Measurements from ENCODE around the gene NTMT1.

The NTMT1 gene

GRCh38 chr9:129597355-129598088 lies 28.4 kb upstream of the NTMT1 start:
- peak; percentile 33 for DNase-seq (ENCODE audit: low spot score)

DNA sequence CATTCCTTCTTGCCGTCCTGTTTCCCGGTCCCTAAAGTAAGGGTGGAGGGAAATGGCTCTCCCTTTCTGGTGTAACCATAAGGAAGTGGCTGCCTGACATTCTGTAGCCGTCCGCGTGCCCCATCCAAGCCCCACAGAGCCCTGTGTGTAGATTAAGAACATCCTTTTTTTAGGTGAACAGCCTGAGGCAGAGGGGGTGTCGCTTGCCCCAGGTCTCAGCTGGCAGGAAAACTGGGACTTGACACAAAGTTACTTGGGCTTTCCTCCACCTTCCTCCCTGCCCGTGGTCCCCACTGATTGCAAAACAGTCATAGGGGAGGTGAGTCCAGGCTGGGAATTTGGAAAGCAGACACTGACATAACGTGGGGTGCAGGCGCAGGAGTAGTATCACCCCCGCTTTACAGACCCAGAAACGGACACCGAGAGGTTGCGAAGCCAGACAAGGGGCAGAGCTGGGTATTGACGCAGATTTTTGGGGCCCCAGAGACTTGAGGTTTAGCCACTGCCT lies 27.8 kb upstream of the NTMT1 start:
- DNase-seq (ENCODE audit: low spot score) = no peak

DNA sequence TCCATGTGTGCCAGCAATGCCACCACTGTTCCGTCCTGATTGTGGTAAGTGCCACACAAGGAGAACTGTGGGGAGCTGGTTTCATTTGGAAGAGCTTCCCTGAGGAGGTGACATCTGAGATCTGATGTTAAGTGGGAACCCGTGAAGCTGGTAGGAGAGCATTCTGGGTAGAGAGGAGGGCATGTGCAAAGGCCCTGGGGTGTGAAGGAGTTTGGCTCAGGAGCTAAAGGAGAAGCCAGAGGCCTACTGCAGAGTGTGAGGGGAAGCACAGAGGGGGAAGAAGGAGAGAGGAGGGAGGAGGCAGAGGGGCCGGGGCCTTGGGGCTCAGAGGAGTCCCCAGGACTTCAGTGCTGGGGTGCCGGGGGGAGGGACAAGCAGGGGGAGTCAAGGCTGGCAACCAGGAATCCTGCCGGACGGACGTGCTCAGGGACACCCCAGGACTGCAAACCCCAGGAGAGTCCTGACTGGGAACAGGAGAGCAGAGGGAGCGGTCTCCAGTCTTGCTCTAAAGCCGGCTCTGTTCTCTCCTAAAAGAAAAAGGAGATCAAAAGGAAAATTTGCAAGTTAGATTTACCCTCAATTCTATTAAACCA lies 24.8 kb upstream of the NTMT1 start:
- DNase-seq (ENCODE audit: low spot score) = no peak

DNA sequence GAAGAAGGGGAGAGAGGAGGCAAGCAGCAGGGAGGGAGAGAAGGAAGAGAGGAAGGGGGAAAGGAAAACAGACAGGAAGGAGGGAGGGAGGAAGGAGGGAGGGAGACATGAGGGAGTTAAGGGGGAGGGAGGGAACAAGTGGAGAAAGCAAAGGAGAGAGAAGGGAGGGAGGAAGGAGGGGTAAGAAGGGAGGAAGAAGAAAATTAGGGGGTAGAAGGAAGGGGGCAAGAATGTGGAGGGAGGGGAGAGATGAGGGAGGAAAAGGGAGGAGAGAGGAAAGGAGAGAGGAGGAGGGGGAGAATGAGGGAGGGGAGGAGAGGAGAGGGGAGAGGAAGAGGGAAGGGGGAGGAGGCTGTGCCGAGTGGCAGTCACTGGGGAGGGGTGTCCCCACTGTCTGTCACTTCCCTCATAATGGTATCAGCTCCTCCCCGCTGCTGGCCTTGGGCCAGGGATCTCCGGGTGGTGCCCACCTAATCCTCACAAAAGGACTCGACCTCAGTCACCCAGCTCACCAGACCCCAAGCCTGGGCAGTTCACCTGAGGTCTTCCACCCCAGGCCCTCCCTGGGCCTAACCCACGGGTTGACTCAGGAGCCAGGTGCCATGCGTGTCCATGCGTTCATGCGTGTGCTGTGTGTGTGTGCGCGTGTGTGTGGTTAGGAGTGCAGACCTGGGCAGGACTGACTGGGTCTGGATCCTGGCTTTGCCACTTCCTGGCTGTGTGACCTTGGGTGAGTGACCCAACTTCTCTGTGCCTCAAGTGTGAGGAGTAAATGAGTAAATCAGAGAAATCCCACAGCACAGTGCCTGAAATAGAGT lies 23.2 kb upstream of the NTMT1 start:
- DNase-seq (ENCODE audit: low spot score) = no peak

DNA sequence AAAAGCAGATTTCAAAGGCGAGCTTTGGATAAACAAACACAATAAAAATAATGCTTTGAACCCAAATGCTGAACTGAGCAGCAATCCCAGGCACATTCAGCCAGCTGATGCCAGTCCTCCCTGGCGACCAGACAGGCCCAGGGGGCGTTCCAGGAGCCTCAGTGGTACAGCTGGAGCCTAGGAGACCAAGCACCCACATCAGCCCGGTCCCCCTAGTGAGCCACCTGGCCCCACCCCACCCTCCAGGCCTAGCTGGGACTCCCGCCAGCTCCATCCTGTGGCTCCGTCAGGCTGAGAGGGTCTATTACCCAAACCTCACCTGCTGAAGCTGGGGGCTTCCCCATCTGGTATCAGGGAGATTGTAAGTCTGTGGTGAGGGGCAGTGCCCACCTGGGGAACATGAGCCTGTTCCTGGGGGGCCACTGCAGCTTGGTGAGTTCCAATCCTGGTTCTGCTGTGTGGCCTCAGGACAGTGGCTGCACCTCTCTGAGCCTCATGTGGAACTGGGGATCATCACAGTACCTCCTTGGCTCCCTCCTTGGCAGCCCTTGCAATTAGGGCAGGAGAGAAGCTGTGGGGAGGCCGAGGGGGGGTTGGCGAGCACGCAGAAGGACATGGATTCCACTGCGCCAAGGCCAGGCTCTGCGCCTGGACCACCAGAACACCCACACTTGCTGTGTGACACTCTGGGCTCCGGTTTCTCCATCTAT lies 21.8 kb upstream of the NTMT1 start:
- no peak for DNase-seq (ENCODE audit: low spot score)

DNA sequence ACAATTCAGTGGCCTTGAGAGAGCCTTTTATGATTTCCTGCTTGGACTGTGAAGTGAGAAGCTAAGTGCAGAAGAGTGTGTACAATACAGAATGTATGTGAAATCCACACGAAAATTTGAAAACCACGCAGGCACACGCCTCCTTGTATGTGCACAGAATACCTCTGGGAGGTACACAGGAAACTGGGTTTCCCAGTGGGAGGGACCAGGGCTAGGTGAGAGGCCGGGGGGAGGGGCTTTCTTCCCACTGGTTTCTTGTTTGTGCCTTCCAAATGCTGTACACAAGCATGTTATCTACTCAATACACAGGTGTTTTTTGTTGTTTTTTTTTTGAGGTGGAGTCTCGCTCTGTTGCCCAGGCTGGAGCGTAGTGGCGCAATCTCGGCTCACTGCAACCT lies 21.2 kb upstream of the NTMT1 start:
- no peak for DNase-seq (ENCODE audit: low spot score)

- no peak for DNase-seq (ENCODE audit: low spot score)
Measured at GRCh38 chr9:129606161-129607026, 19.6 kb upstream of the NTMT1 start.

DNA sequence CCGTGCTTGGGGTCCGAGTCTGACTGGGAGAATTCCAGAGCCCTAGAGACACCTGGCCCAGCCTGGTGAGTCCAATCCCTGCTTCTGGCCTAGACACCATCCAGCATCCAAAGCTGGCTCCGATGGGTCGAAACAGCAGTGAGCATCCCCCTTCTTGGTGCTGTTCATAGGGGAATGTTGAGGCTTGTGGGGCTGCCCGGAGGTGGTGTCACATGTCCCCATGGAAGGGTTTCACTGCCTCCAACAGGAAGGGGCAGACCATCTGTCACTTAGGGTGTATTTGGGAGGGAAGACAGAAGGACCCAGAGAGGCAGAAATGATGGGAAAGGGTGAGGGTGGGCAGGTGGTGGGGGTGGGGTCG lies 19.0 kb upstream of the NTMT1 start:
- no peak for DNase-seq (ENCODE audit: low spot score)

- no peak for DNase-seq (ENCODE audit: low spot score)
Measured at GRCh38 chr9:129608561-129609481, 17.1 kb upstream of the NTMT1 start.

DNA sequence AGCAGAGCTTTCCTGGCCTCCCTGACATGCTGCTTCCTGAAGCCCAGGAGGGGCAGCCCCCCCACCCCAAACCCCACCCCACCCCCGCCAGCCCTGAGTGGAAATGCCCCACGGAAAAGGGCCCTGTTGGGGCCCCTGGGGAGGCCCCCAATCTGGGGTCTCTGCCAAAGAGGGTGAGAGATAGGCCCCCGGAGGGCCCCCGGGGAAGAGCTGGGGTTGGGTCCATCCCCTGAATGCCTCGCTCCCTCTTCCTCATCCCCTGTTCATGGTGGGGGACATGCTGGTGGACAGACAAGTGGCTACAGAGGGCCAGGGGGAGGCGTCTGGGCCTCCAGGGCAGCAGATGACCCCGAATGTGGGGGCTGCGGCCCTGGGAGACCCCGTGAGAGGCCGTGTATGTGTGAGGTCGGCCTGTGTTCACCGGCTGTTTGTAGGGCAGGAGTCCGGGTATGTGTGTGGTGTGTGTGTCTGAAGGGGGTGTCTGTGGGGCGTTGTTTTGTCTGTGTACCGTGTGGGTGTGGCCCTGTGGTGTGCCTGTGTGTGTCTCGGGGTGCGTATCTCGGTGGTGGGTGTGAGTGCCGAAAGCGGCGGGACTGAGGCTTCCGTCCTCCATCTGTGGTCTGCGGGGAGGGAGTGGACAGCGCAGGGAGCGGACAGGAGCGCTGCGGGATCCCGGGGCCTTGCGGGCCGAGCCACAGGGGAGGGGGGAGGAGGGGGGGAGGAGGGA lies 16.3 kb upstream of the NTMT1 start:
- DNase-seq (ENCODE audit: low spot score) = peak; percentile 75

DNA sequence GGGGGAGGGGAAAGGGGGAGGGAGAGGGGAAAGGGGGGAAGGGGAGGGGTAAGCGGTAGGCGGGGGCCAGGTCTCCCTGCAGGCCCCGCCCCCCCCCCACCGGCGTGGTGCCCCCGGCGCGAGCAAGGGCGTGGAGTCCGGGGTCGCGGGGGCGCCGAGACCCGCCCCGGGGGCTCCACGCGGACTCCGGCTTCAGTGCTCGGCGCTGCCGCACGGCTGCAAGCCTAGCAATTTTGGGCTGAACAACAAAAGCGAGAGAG lies 15.8 kb upstream of the NTMT1 start:
- no peak for DNase-seq (ENCODE audit: low spot score)

DNA sequence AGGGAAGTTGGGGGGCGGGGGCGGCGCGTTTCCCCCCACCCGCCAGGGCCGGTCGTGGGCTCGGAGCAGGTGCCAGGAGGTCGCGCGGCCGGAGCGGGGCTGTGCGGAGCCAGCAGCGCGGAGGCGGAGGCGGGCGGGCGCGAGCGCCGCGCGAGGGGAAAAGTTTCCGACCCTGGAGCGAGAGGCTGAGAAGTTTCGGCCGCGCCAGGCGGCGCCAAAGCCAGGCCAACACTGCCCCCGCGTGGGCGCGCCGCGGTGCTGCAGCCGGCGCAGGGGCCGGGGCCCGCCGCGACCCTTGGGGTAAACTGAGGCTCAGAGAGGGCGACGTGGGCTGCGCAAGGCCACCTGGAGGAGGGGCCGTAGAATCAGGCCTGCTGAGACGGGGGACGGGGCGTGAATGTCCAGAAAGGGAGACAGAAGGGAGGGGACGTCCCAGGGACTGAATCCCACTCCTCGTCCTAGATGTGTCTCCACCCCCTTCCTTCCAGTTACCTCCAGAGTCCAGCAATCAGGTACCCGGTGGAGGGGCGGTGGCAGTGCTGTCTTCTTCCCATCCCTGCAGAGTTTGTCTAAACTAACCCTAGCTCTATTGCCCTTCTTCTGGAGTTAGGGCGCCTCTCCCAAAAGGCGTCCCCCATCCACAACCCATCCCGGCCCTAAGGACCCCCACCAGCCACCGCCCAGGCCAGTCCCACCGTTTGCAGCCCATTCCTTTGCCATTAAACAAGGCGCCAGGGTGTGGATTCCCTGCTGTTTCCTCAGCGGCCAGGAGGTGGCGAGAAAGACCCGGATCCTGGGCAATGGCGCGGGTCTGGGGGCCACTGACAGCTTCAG lies 15.3 kb upstream of the NTMT1 start:
- peak; percentile 68 for DNase-seq (ENCODE audit: low spot score)

- no peak for DNase-seq (ENCODE audit: low spot score)
Measured at GRCh38 chr9:129611307-129611800, 14.6 kb upstream of the NTMT1 start.

- no peak for DNase-seq (ENCODE audit: low spot score)
Measured at GRCh38 chr9:129612123-129612522, 13.8 kb upstream of the NTMT1 start.

GRCh38 chr9:129612815-129613519 lies 13.0 kb upstream of the NTMT1 start:
- no peak for DNase-seq (ENCODE audit: low spot score)

DNA sequence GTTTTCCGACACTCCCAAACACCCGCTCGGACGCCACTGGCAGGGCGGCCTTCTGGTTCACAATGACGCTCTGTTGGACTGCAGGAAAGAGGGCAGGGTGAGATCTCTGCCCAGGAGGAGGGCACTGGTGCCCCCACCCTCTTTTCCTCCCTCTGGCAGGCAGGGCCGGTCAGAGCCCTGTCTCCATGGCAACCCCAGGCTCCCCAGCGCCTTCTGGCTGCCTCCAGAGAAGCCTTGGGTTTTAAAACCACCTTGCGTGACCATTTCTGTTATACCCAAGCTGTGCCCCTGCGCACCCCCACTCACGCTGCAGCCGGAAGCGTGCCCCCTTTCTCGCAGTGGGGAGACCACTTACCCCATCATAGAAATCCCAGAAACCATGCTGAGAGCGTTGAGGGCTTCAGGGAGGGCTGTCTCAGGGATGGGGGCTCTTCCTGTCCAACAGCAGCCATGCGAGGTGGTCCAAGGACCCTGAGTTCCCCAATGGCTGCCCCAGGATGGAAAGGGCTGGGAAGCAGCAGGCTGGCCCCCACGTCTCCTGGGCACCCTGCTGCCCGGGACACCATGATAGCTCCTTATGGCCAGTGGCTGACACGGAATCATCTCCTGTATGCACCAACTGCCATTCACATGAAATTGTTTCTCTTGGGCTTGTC lies 12.3 kb upstream of the NTMT1 start:
- DNase-seq (ENCODE audit: low spot score) = no peak

DNA sequence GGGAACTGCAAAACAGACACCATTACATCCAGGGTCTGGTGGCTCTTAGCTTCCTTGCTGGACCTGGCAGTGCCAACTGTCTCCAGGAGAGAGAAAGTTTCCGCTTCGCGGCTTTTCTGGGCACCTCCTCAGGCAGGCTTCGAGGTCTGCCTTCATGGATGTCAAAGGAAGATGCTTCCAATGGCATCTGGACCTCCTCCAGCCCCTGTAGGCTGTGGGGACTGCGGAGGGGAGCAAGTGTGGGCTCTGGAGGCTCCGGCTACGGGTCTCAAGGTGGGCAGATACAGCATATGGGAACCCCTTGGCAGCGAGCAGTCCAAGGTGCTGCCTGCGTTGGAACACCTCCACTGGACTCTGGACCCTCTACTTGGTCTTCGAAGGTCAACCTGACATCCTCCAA lies 11.0 kb upstream of the NTMT1 start:
- DNase-seq (ENCODE audit: low spot score) = no peak
